Parathyroid adenoma (tissue), 2 donors: Measurements from ENCODE around the gene YLPM1.
"Not testable (repeated sequence)": the region's sequence is repeated elsewhere in the genome, so short reads cannot be mapped to it uniquely, and the experiment has no call there.

Experiments
- H2AFZ ChIP-seq: fragments of 300-600 bp; sonication (generic); one replicate; pipeline ENCODE4 v1.7.0; 2017; ENCODE audit warnings: antibody characterized with exemption, mild to moderate bottlenecking
- H3K27ac ChIP-seq: fragments of 300-600 bp; sonication (generic); one replicate; pipeline ENCODE4 v1.7.0; 2017
- H3K27me3 ChIP-seq: fragments of 300-600 bp; sonication (generic); one replicate; pipeline ENCODE4 v1.7.0; 2017; ENCODE audit warnings: low read length; ENCODE audit not compliant: control insufficient read depth, insufficient read depth
- H3K36me3 ChIP-seq: fragments of 300-600 bp; sonication (generic); one replicate; pipeline ENCODE4 v1.7.0; 2017; ENCODE audit warnings: low read length; ENCODE audit not compliant: control insufficient read depth, insufficient read depth
- H3K4me1 ChIP-seq: fragments of 300-600 bp; sonication (generic); one replicate; pipeline ENCODE4 v1.7.0; 2017; ENCODE audit warnings: control low read depth
- H3K4me2 ChIP-seq: fragments of 300-600 bp; sonication (generic); one replicate; pipeline ENCODE4 v1.7.0; 2017; ENCODE audit warnings: low read length
- H3K4me3 ChIP-seq: fragments of 300-600 bp; sonication (generic); one replicate; pipeline ENCODE4 v1.7.0; 2017; ENCODE audit warnings: low read depth, low read length
- H3K79me2 ChIP-seq: fragments of 300-600 bp; sonication (generic); one replicate; pipeline ENCODE4 v1.7.0; 2017; ENCODE audit warnings: control low read depth
- H3K9ac ChIP-seq: fragments of 300-600 bp; sonication (generic); one replicate; pipeline ENCODE4 v1.7.0; 2017; ENCODE audit warnings: mild to moderate bottlenecking
- H3K9me3 ChIP-seq: fragments of 300-600 bp; sonication (generic); one replicate; pipeline ENCODE4 v1.7.0; 2017; ENCODE audit warnings: low read length; ENCODE audit not compliant: control insufficient read depth
- TF ChIP-seq, protein P1 (sequence below): fragments of 300-600 bp; sonication (generic); IDR thresholded peaks from one replicate; pipeline ENCODE4 v1.7.0; 2017; ENCODE audit warnings: antibody characterized with exemption, mild to moderate bottlenecking
- donor health status: primary hyperparathyroidism.

The YLPM1 gene

DNA sequence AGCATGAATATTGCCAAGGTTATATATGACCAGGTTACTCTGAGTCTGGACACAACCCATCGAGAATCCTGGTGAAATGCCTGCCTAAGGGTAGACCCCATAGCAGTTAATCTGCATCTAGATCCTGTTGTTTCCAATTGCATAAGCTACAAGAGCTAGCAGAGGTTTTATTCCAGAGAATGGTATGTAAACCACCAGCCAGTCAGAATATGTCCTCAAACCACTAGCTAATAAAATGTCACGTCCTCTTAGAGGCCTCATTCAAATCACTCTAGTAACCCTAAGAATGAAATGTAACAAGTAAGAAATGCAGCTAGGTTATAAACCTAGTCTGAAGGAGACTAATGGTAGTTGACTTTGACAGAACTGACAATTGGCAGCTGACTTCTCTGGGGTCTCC, 9.0 kb upstream of the YLPM1 start:
- Histone ChIP-seq H3K9ac (no peak overlapping the region), H3K9me3 (no peaks in the 10 kb centered on the region), H3K4me2 (no peak overlapping the region), H3K36me3 (no peaks in the 10 kb centered on the region), H3K27ac (no peak overlapping the region), H3K27me3 (no peaks in the 10 kb centered on the region), H3K4me1 (no peaks in the 10 kb centered on the region), H3K79me2 (no peaks in the 10 kb centered on the region), H3K4me3 (no peak overlapping the region), H2AFZ (no peak overlapping the region)
- TF ChIP-seq, protein P1, sequence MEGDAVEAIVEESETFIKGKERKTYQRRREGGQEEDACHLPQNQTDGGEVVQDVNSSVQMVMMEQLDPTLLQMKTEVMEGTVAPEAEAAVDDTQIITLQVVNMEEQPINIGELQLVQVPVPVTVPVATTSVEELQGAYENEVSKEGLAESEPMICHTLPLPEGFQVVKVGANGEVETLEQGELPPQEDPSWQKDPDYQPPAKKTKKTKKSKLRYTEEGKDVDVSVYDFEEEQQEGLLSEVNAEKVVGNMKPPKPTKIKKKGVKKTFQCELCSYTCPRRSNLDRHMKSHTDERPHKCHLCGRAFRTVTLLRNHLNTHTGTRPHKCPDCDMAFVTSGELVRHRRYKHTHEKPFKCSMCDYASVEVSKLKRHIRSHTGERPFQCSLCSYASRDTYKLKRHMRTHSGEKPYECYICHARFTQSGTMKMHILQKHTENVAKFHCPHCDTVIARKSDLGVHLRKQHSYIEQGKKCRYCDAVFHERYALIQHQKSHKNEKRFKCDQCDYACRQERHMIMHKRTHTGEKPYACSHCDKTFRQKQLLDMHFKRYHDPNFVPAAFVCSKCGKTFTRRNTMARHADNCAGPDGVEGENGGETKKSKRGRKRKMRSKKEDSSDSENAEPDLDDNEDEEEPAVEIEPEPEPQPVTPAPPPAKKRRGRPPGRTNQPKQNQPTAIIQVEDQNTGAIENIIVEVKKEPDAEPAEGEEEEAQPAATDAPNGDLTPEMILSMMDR = no peak

DNA sequence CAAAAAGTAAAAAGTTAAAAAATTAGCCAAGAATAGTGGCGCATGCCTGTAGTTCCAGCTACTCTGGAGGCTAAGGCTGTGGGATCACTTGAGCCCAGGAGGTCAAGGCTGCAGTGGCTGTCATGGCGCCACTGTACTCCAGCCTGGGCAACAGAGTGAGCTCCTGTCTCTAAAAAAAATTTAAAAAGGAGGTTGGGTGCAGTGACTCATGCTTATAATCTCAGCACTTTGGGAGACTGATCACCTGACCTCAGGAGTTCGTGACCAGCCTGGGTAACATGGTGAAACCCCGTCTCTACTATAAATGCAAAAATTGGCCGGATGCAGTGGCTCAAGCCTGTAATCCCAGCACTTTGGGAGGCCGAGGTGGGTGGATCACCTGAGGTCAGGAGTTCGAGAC, 8.2 kb upstream of the YLPM1 start:
- TF ChIP-seq, protein P1 = no peak
- Histone ChIP-seq H3K79me2 (no peaks in the 10 kb centered on the region), H3K36me3 (no peaks in the 10 kb centered on the region), H3K9me3 (no peaks in the 10 kb centered on the region), H2AFZ (no peak overlapping the region), H3K27ac (no peak overlapping the region), H3K27me3 (no peaks in the 10 kb centered on the region), H3K4me1 (no peaks in the 10 kb centered on the region), H3K4me3 (no peak overlapping the region), H3K4me2 (no peak overlapping the region), H3K9ac (no peak overlapping the region)

DNA sequence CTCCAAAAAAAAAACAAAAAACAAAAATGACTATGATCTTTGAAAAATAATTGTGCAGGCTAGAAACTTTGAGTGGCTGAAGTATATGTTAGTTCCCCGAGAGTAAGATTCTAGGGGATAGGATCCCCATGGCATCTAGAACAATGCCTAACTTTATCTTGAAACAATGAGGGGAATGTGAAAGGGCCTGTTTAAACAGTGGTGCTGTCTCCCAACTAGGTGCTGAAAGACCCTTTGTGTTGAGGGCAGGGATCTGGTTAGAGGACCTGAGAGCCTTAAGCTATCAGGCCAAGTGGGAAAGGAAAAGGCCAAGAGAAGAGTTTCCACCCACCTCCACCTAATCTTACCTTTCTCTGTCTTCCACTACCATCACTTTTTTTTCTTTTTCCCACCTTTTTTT, 6.8 kb upstream of the YLPM1 start:
- H3K27ac ChIP-seq = no peak overlapping the region
- no peaks in the 10 kb centered on the region for H3K27me3 ChIP-seq
- H3K79me2 ChIP-seq = no peaks in the 10 kb centered on the region
- TF ChIP-seq, protein P1 = no peak
- H2AFZ ChIP-seq = no peak overlapping the region
- H3K4me2 ChIP-seq = no peak overlapping the region
- H3K4me1 ChIP-seq = no peaks in the 10 kb centered on the region
- no peaks in the 10 kb centered on the region for H3K36me3 ChIP-seq
- no peaks in the 10 kb centered on the region for H3K9me3 ChIP-seq
- H3K4me3 ChIP-seq = no peak overlapping the region
- no peak overlapping the region for H3K9ac ChIP-seq

DNA sequence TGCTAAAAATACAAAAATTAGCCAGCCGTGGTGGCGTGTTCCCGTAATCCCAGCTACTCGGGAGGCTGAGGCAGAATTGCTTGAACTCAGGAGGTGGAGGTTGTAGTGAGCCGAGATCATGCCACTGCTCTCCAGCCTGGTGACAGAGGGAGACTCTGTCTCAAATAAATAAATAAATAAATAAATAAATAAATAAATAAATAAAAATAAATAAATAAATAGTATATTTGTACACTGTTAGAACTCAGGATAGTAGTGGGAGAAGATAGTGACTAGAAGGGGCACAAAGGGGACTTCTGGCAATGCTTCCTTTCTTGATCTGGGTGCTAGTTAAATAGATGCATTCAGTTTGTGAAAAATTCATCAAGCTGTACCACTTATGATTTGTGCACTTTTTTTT, 4.6 kb upstream of the YLPM1 start:
- not testable (repeated sequence) for H3K36me3 ChIP-seq, H3K27me3 ChIP-seq, H3K27ac ChIP-seq, H3K4me1 ChIP-seq, H3K79me2 ChIP-seq, H3K9me3 ChIP-seq, H3K4me2 ChIP-seq, H3K4me3 ChIP-seq, H3K9ac ChIP-seq, H2AFZ ChIP-seq

DNA sequence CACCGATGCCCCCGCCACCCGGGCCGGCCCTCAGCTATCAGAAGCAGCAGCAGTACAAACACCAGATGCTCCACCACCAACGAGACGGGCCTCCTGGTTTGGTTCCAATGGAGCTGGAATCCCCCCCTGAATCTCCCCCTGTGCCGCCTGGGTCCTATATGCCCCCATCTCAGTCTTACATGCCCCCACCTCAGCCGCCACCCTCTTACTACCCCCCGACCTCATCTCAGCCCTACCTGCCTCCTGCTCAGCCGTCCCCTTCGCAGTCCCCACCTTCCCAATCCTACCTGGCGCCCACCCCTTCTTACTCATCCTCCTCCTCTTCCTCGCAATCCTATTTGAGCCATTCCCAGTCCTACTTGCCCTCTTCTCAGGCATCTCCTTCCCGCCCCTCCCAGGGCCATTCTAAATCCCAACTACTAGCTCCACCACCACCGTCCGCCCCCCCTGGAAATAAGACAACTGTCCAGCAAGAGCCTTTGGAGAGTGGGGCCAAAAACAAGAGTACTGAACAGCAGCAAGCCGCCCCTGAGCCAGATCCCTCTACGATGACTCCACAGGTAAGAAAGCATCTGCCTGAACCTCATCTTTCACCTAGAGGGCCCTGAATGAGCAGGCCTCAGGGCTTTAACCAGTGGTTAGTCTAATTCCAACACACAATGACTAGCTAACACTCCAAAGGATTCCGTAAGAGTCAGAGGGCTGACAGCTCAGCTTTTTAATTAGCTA, 851 bp downstream of the YLPM1 start:
- Histone ChIP-seq H2AFZ (peak overlapping the region; percentile 85), H3K4me1 (peaks cover 14% of the 10 kb centered on the region), H3K9me3 (no peaks in the 10 kb centered on the region), H3K4me2 (peak overlapping the region; percentile 79), H3K27me3 (no peaks in the 10 kb centered on the region), H3K27ac (peak overlapping the region; percentile 81), H3K36me3 (no peaks in the 10 kb centered on the region), H3K9ac (peak overlapping the region; percentile 94), H3K4me3 (peak overlapping the region; percentile 97), H3K79me2 (peaks cover 25% of the 10 kb centered on the region)
- TF ChIP-seq, protein P1 = no peak
